GM06990 (cell line): ENCODE results near the gene RAB37.

ENCODE experiments used
- DNase-seq: peaks from one replicate; pipeline ENCODE4 v3.0.0-alpha.2; 2011; ENCODE audit not compliant: insufficient read length; ENCODE audit errors: extremely low read depth
- H3K27me3 ChIP-seq: replicated peaks from 2 replicates; pipeline ENCODE4 v1.6.0; 2011; ENCODE audit warnings: low read length; ENCODE audit not compliant: control insufficient read depth, insufficient read depth
- H3K36me3 ChIP-seq: 2 replicates; pipeline ENCODE4 v1.5.1; 2011; ENCODE audit warnings: low read length; ENCODE audit not compliant: control insufficient read depth, insufficient read depth
- H3K4me3 ChIP-seq: replicated peaks from 2 replicates; pipeline ENCODE4 v1.5.1; 2011; ENCODE audit warnings: low read depth, mild to moderate bottlenecking, control low read depth, low read length
- CTCF ChIP-seq: IDR thresholded peaks from 2 replicates; pipeline ENCODE4 v1.5.1; 2011; ENCODE audit warnings: low read length, control low read depth, mild to moderate bottlenecking, inconsistent platforms; ENCODE audit not compliant: insufficient read depth, poor library complexity, severe bottlenecking

Gene RAB37

GRCh38 chr17:74756891-74757290 is 19.8 kb downstream of the RAB37 start:
- H3K4me3 ChIP-seq: no peak overlapping the region

GRCh38 chr17:74757502-74757901 is 20.4 kb downstream of the RAB37 start:
- H3K27me3 ChIP-seq: no peaks in the 10 kb centered on the region
- no peaks in the 10 kb centered on the region; the same call in 1 of the 2 replicates for H3K36me3 ChIP-seq
- TF ChIP-seq CTCF: no peak
- DNase-seq: no peak
- H3K4me3 ChIP-seq: no peak overlapping the region

More at GRCh38 chr17:74756891-74757290, 19.8 kb downstream of the RAB37 start:
- Histone ChIP-seq H3K36me3 (no peaks in the 10 kb centered on the region; the same call in 1 of the 2 replicates), H3K27me3 (no peaks in the 10 kb centered on the region)
- no peak for TF ChIP-seq CTCF
- no peak for DNase-seq

GRCh38 chr17:74757931-74758847 is 21.1 kb downstream of the RAB37 start:
- Histone ChIP-seq H3K4me3 (no peak overlapping the region), H3K36me3 (peaks cover 2% of the 10 kb centered on the region; the same call in 1 of the 2 replicates), H3K27me3 (no peaks in the 10 kb centered on the region)
- DNase-seq: no peak
- no peak for TF ChIP-seq CTCF

- DNase-seq: no peak
- H3K27me3 ChIP-seq: no peaks in the 10 kb centered on the region
- H3K4me3 ChIP-seq: no peak overlapping the region
- TF ChIP-seq CTCF: no peak
- peaks cover 2% of the 10 kb centered on the region; the same call in 1 of the 2 replicates for H3K36me3 ChIP-seq
Observed at GRCh38 chr17:74758848-74759168, 21.8 kb downstream of the RAB37 start.

GRCh38 chr17:74759243-74759801 is 22.3 kb downstream of the RAB37 start:
- Histone ChIP-seq H3K36me3 (peaks cover 2% of the 10 kb centered on the region; the same call in 1 of the 2 replicates), H3K4me3 (no peak overlapping the region), H3K27me3 (no peaks in the 10 kb centered on the region)
- DNase-seq: peak; percentile 60
- peak; percentile 41 for TF ChIP-seq CTCF
